Liver (tissue), 3 donors: ENCODE data around the gene FAM110D.

ENCODE experiments used
- ATF3 ChIP-seq: IDR thresholded peaks from 2 replicates; pipeline ENCODE4 v1.6.1; 2016; ENCODE audit warnings: antibody characterized with exemption
- CTCF ChIP-seq: fragments of 150-350 bp; IDR thresholded peaks from 2 replicates; pipeline ENCODE4 v1.5.1; 2017; ENCODE audit warnings: improper control_type of control experiment, low read depth, low read length; ENCODE audit not compliant: missing input control
- FOXA1 ChIP-seq: IDR thresholded peaks from 2 replicates; pipeline ENCODE4 v1.6.1; 2016; ENCODE audit warnings: antibody characterized with exemption
- FOXA2 ChIP-seq: IDR thresholded peaks from 2 replicates; pipeline ENCODE4 v1.6.1; 2016; ENCODE audit warnings: antibody characterized with exemption
- GABPA ChIP-seq, 2 donors: IDR thresholded peaks in 1 of 2; conservative IDR thresholded peaks in 1 of 2; 2 replicates each; pipeline ENCODE4 v1.6.1; 2016; ENCODE audit warnings: antibody characterized with exemption in 2 of 2, mild to moderate bottlenecking in 1 of 2, moderate library complexity in 1 of 2
- HNF4A ChIP-seq, 2 donors: conservative IDR thresholded peaks; 2 replicates each; pipeline ENCODE4 v1.6.1; 2016; ENCODE audit warnings: antibody characterized with exemption in 2 of 2, mild to moderate bottlenecking in 2 of 2
- JUND ChIP-seq, 2 donors: IDR thresholded peaks; 2 replicates each; pipeline ENCODE4 v1.6.1; 2016; ENCODE audit warnings: antibody characterized with exemption in 2 of 2
- RAD21 ChIP-seq, 2 donors: IDR thresholded peaks; 2 replicates each; pipeline ENCODE4 v1.6.1; 2016; ENCODE audit warnings: antibody characterized with exemption in 2 of 2, mild to moderate bottlenecking in 2 of 2
- SP1 ChIP-seq: IDR thresholded peaks from 2 replicates; pipeline ENCODE4 v1.6.1; 2018; ENCODE audit warnings: antibody characterized with exemption, mild to moderate bottlenecking
- TAF1 ChIP-seq: conservative IDR thresholded peaks from 2 replicates; pipeline ENCODE4 v1.6.1; 2016; ENCODE audit warnings: antibody characterized with exemption, mild to moderate bottlenecking
- YY1 ChIP-seq: IDR thresholded peaks from 2 replicates; pipeline ENCODE4 v1.6.1; 2016; ENCODE audit warnings: antibody characterized with exemption, mild to moderate bottlenecking
- ZBTB33 ChIP-seq: IDR thresholded peaks from 2 replicates; pipeline ENCODE4 v1.6.1; 2016; ENCODE audit warnings: antibody characterized with exemption
- TF ChIP-seq, protein P1 (sequence below): IDR thresholded peaks from 2 replicates; pipeline ENCODE4 v1.6.1; 2016; ENCODE audit warnings: antibody characterized with exemption
- donor health status: healthy.
- donor health status: healthy.

DNA sequence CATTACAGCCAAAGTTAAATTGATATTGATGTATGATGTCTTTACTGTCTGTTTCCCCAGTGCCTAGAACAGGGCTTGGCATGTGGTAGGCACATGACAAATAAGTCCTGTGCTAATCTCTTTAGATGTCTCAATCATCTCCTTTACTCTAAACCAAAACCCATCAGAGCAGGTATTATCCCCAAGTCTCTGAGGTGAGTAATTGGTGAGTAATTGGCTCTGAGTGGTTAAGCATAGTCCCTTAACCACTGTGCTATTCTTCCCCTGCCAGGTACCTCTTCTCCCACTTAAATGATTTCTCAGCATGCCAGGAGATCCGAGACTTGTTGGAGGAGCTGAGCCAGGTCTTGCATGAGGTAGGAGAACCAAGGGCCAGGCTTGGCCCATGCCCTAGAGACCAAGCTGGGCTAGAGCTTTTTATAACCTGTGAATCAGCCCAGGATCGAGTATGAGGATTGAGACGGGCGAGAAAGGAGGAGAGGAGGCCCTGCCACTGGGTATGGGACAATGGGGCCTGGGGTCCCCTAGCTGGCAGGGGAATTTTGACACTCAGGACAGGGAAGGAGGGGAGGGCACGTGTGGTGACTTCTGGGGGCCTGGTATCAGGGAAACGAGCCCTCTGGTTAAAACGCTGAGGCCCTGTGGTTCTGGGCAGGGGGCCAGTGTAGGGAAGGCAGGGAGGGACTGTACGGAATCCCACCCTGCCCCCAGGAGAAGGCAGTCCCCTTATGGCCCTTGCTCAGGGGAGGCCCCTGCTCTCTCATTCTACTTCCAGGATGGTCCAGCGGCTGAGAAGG, 22.9 kb downstream of the FAM110D start:
- TF ChIP-seq CTCF = no peak
- TF ChIP-seq ATF3 = no peak
- no peak for TF ChIP-seq SP1
- no peak for TF ChIP-seq RAD21 (IDR thresholded peaks at IDR 0.05)
- TF ChIP-seq GABPA (IDR thresholded peaks at IDR 0.05 in 1 of 2, conservative IDR thresholded peaks at IDR 0.05 in 1 of 2) = no peak
- no peak for TF ChIP-seq TAF1
- TF ChIP-seq, protein P1, sequence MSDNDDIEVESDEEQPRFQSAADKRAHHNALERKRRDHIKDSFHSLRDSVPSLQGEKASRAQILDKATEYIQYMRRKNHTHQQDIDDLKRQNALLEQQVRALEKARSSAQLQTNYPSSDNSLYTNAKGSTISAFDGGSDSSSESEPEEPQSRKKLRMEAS = no peak
- TF ChIP-seq YY1 = no peak
- no peak for TF ChIP-seq ZBTB33
- TF ChIP-seq JUND (IDR thresholded peaks at IDR 0.05) = no peak
- TF ChIP-seq FOXA1 = no peak
- TF ChIP-seq FOXA2 = no peak
- TF ChIP-seq HNF4A (conservative IDR thresholded peaks at IDR 0.05) = no peak
